Gastroesophageal sphincter (tissue), 3 donors: ENCODE results near the gene TRAPPC14.

Source experiments
- CTCF ChIP-seq, 4 experiments: fragments of 200-600 bp in 2 of 4; fragments of 450-650 bp in 2 of 4; sonication (generic) in 1 of 4; IDR thresholded peaks; one replicate each; pipeline ENCODE4 v1.5.1; 2017 to 2019; ENCODE audit warnings: antibody characterized with exemption in 4 of 4, mild to moderate bottlenecking in 2 of 4, moderate library complexity in 2 of 4
- POLR2A ChIP-seq, 2 donors: fragments of 450-650 bp; IDR thresholded peaks; one replicate each; pipeline ENCODE4 v1.6.1; 2017; ENCODE audit warnings: antibody characterized with exemption in 2 of 2, mild to moderate bottlenecking in 2 of 2, moderate library complexity in 1 of 2
- POLR2AphosphoS5 ChIP-seq: sonication (generic); formaldehyde crosslinking; IDR thresholded peaks from one replicate; pipeline ENCODE4 v1.6.1; 2017; ENCODE audit warnings: antibody characterized with exemption

- no peak for TF ChIP-seq CTCF (IDR thresholded peaks at IDR 0.05)
- TF ChIP-seq POLR2A (IDR thresholded peaks at IDR 0.05): no peak
- TF ChIP-seq POLR2AphosphoS5: no peak
These were observed 36.5 kb downstream of the TRAPPC14 start for GRCh38 chr7:100122067-100122466.
